Urinary bladder (tissue), 4 donors: ENCODE measurements around the gene GSE1. TPM values are rescaled to one million over a fixed set of nuclear protein-coding genes. Genes with fewer than 3 reads are reported as not detected.

ENCODE experiments used
- DNase-seq: peaks from one replicate; pipeline ENCODE4 v3.0.0-alpha.2; 2015; ENCODE audit errors: extremely low spot score
- H3K27ac ChIP-seq: one replicate; pipeline ENCODE4 v1.5.1; 2013; ENCODE audit warnings: low read depth, mild to moderate bottlenecking, moderate library complexity
- H3K36me3 ChIP-seq: one replicate; pipeline ENCODE4 v1.6.1; 2013; ENCODE audit warnings: mild to moderate bottlenecking, moderate library complexity; ENCODE audit not compliant: insufficient read depth
- H3K4me1 ChIP-seq: one replicate; pipeline ENCODE4 v1.6.1; 2013; ENCODE audit warnings: mild to moderate bottlenecking, moderate library complexity; ENCODE audit not compliant: insufficient read depth
- H3K4me3 ChIP-seq: one replicate; pipeline ENCODE4 v1.5.1; 2013; ENCODE audit warnings: low read depth, low read length
- WGBS: extraction: QIAGEN DNeasy Blood & Tissue Kit; methylation state at CpG from one replicate; pipeline ENCODE4 v1.1.7; 2013; 5-methylcytosine and 5-hydroxymethylcytosine counted together
- polyA plus RNA-seq: library from polyadenylated mRNA; stranded (reverse); fragments of 200-250 nt; gene quantifications from one replicate; pipeline ENCODE4 v1.2.3, GENCODE V29; 2013
- total RNA-seq: library from RNA; depleted of rRNA; stranded (reverse); fragments of >200 nt; gene quantifications from one replicate; pipeline ENCODE4 v1.2.3, GENCODE V29; 2014
- donor health status: healthy with polysubstance abuse.
- donor health status: healthy.

The GSE1 gene
- total and polyA plus RNA-seq, 2 donors, result 29.7 to 33.4 TPM

GRCh38 chr16:85678016-85678415 lies 64.9 kb downstream of the GSE1 start:
- WGBS, result 91% methylated on average over 8 of the region's 8 CpGs

GRCh38 chr16:85678821-85679220 lies 65.7 kb downstream of the GSE1 start:
- H3K4me1 ChIP-seq, result no peaks in the 10 kb centered on the region
- H3K27ac ChIP-seq, result no peak overlapping the region
- 89% methylated on average over 5 of the region's 5 CpGs for WGBS
- H3K36me3 ChIP-seq, result no peaks in the 10 kb centered on the region
- H3K4me3 ChIP-seq, result no peak overlapping the region
- no peak for DNase-seq

More at GRCh38 chr16:85678016-85678415, 64.9 kb downstream of the GSE1 start:
- H3K4me1 ChIP-seq, result no peaks in the 10 kb centered on the region
- no peak overlapping the region for H3K27ac ChIP-seq
- DNase-seq, result no peak
- no peak overlapping the region for H3K4me3 ChIP-seq
- H3K36me3 ChIP-seq, result no peaks in the 10 kb centered on the region

GRCh38 chr16:85679870-85680269 lies 66.7 kb downstream of the GSE1 start:
- no peak for DNase-seq
- Histone ChIP-seq H3K4me3 (no peak overlapping the region), H3K36me3 (no peaks in the 10 kb centered on the region), H3K27ac (no peak overlapping the region), H3K4me1 (no peaks in the 10 kb centered on the region)
- 87% methylated on average over 6 of the region's 6 CpGs for WGBS

- WGBS, result 91% methylated on average over 6 of the region's 6 CpGs
- Histone ChIP-seq H3K36me3 (no peaks in the 10 kb centered on the region), H3K27ac (no peak overlapping the region), H3K4me1 (no peaks in the 10 kb centered on the region), H3K4me3 (no peak overlapping the region)
- no peak for DNase-seq
Observed at GRCh38 chr16:85680352-85680944, 67.3 kb downstream of the GSE1 start.

- DNase-seq, result no peak
- Histone ChIP-seq H3K27ac (no peak overlapping the region), H3K36me3 (no peaks in the 10 kb centered on the region), H3K4me1 (no peaks in the 10 kb centered on the region), H3K4me3 (no peak overlapping the region)
- 90% methylated on average over 8 of the region's 8 CpGs for WGBS
Observed at GRCh38 chr16:85681255-85681654, 68.1 kb downstream of the GSE1 start.

GRCh38 chr16:85682516-85682915 lies 69.4 kb downstream of the GSE1 start:
- H3K4me3 ChIP-seq, result no peak overlapping the region

GRCh38 chr16:85683363-85683762 lies 70.2 kb downstream of the GSE1 start:
- Histone ChIP-seq H3K4me3 (no peak overlapping the region), H3K4me1 (no peaks in the 10 kb centered on the region), H3K27ac (no peak overlapping the region), H3K36me3 (no peaks in the 10 kb centered on the region)
- DNase-seq, result no peak

More at GRCh38 chr16:85682516-85682915, 69.4 kb downstream of the GSE1 start:
- no peak for DNase-seq
- H3K27ac ChIP-seq, result no peak overlapping the region
- no peaks in the 10 kb centered on the region for H3K4me1 ChIP-seq
- WGBS, result 85% methylated on average over 9 of the region's 9 CpGs
- no peaks in the 10 kb centered on the region for H3K36me3 ChIP-seq

- WGBS, result 96% methylated on average over 2 of the region's 2 CpGs
- Histone ChIP-seq H3K27ac (no peak overlapping the region), H3K4me3 (no peak overlapping the region), H3K4me1 (no peaks in the 10 kb centered on the region), H3K36me3 (no peaks in the 10 kb centered on the region)
- DNase-seq, result no peak
Observed at GRCh38 chr16:85685251-85685650, 72.1 kb downstream of the GSE1 start.

GRCh38 chr16:85686912-85687591 lies 73.9 kb downstream of the GSE1 start:
- WGBS, result 84% methylated on average over 15 of the region's 15 CpGs
- no peak for DNase-seq
- Histone ChIP-seq H3K4me1 (no peaks in the 10 kb centered on the region), H3K27ac (no peak overlapping the region), H3K36me3 (no peaks in the 10 kb centered on the region), H3K4me3 (no peak overlapping the region)

GRCh38 chr16:85687651-85688471 lies 74.7 kb downstream of the GSE1 start:
- no peak overlapping the region for H3K27ac ChIP-seq
- no peak for DNase-seq
- no peaks in the 10 kb centered on the region for H3K36me3 ChIP-seq
- no peaks in the 10 kb centered on the region for H3K4me1 ChIP-seq
- 78% methylated on average over 49 of the region's 49 CpGs for WGBS
- H3K4me3 ChIP-seq, result no peak overlapping the region

- Histone ChIP-seq H3K4me1 (no peaks in the 10 kb centered on the region), H3K27ac (no peak within 1 kb of the TSS), H3K36me3 (no peaks in the 10 kb centered on the region), H3K4me3 (peak within 1 kb of the TSS; percentile 48)
- DNase-seq, result peak; percentile 52
- WGBS, result 1% methylated on average over 86 of the region's 86 CpGs
Observed at GRCh38 chr16:85688586-85689284, 75.6 kb downstream of the GSE1 start, which contains the start of gene GINS2. GINS2 (minus strand) TSS chr16:85688954; CDS start chr16:85688898, 56 bp downstream.

- Histone ChIP-seq H3K27ac (no peak overlapping the region), H3K36me3 (no peaks in the 10 kb centered on the region), H3K4me1 (no peaks in the 10 kb centered on the region), H3K4me3 (peak overlapping the region; percentile 48)
- WGBS, result 39% methylated on average over 27 of the region's 27 CpGs
- no peak for DNase-seq
Observed at GRCh38 chr16:85689285-85689949, 76.3 kb downstream of the GSE1 start.

- Histone ChIP-seq H3K4me1 (no peaks in the 10 kb centered on the region), H3K36me3 (no peaks in the 10 kb centered on the region), H3K27ac (no peak overlapping the region), H3K4me3 (no peak overlapping the region)
- DNase-seq, result no peak
- 59% methylated on average over 9 of the region's 9 CpGs for WGBS
Observed at GRCh38 chr16:85689950-85690320, 76.8 kb downstream of the GSE1 start.
